IMR-90 (cell line): ENCODE measurements around the gene NUDT1. TPM values are rescaled to one million over a fixed set of nuclear protein-coding genes. Genes with fewer than 3 reads are reported as not detected.

ENCODE experiments used
- ATAC-seq: fragments of 200-7000 bp; cut with Tn5 transposase; 2 replicates; pipeline ENCODE4 v1.9.1; 2020; ENCODE audit warnings: low read depth, mild to moderate bottlenecking, moderate library complexity
- BruUV-seq: library from RNA; stranded (reverse); fragments of 400-500 nt; replicated peaks from 2 replicates; lab custom pipeline; 2021; lab: Mats Ljungman, UMichigan
- CTCF ChIA-PET: fragments of 300-600 bp; formaldehyde crosslinking; extraction: SDS; loops from one replicate; lab custom pipeline; 2021; ENCODE audit warnings: antibody characterized with exemption; lab: Yijun Ruan, JAX
- POLR2A ChIA-PET: fragments of 300-600 bp; sonication (Branson Sonifier 250); formaldehyde crosslinking; loops from one replicate; lab custom pipeline; 2022; ENCODE audit warnings: antibody characterized with exemption; ENCODE audit not compliant: unreplicated experiment; lab: Charles Lee
- DNase-seq: peaks from one replicate; pipeline ENCODE4 v3.0.0; 2013
- H2AFZ ChIP-seq: replicated peaks from 2 replicates; pipeline ENCODE3; 2013; ENCODE audit warnings: low read length, mild to moderate bottlenecking; ENCODE audit not compliant: poor library complexity
- H2AK5ac ChIP-seq: 2 replicates; pipeline ENCODE4 v1.6.1; 2013; ENCODE audit warnings: low read depth, low read length, inconsistent platforms
- H2AK9ac ChIP-seq: replicated peaks from 2 replicates; pipeline ENCODE3; 2013; ENCODE audit warnings: mild to moderate bottlenecking, low read depth, low read length, moderate library complexity; ENCODE audit not compliant: poor library complexity
- H2BK120ac ChIP-seq: 2 replicates; pipeline ENCODE4 v1.6.1; 2013; ENCODE audit warnings: low read depth, low read length, inconsistent platforms
- H2BK15ac ChIP-seq: 3 replicates; pipeline ENCODE4 v1.6.1; 2013; ENCODE audit warnings: low read depth, low read length, inconsistent platforms
- H2BK20ac ChIP-seq: 2 replicates; pipeline ENCODE4 v1.6.1; 2013; ENCODE audit warnings: low read depth, mild to moderate bottlenecking, inconsistent platforms, low read length, moderate library complexity
- H2BK5ac ChIP-seq: 2 replicates; pipeline ENCODE4 v1.6.1; 2013; ENCODE audit warnings: mild to moderate bottlenecking, low read depth, low read length, inconsistent platforms; ENCODE audit not compliant: poor library complexity, severe bottlenecking
- H3K14ac ChIP-seq: replicated peaks from 2 replicates; pipeline ENCODE4 v1.6.1; 2013; ENCODE audit warnings: low read depth, low read length, inconsistent platforms
- H3K18ac ChIP-seq: 2 replicates; pipeline ENCODE4 v1.6.1; 2013; ENCODE audit warnings: low read depth, low read length, control low read depth
- H3K23ac ChIP-seq: 2 replicates; pipeline ENCODE4 v1.6.1; 2013; ENCODE audit warnings: low read depth, low read length, inconsistent platforms
- H3K27ac ChIP-seq: 2 replicates; pipeline ENCODE4 v1.5.1; 2013; ENCODE audit warnings: mild to moderate bottlenecking, control low read depth, low read length; ENCODE audit not compliant: insufficient read depth
- H3K27me3 ChIP-seq: 2 replicates; pipeline ENCODE4 v1.6.1; 2013; ENCODE audit warnings: low read length; ENCODE audit not compliant: control insufficient read depth, insufficient read depth
- H3K36me3 ChIP-seq: 2 replicates; pipeline ENCODE4 v1.6.1; 2013; ENCODE audit warnings: low read length, mixed read lengths; ENCODE audit not compliant: control insufficient read depth, insufficient read depth
- H3K4ac ChIP-seq: 2 replicates; pipeline ENCODE4 v1.6.1; 2013; ENCODE audit warnings: low read depth, low read length, inconsistent platforms
- H3K4me1 ChIP-seq: 2 replicates; pipeline ENCODE4 v1.6.1; 2013; ENCODE audit warnings: low read length, mixed read lengths; ENCODE audit not compliant: control insufficient read depth, insufficient read depth
- H3K4me2 ChIP-seq: 2 replicates; pipeline ENCODE4 v1.6.1; 2013; ENCODE audit warnings: low read depth, mild to moderate bottlenecking, control low read depth, low read length, moderate library complexity
- H3K4me3 ChIP-seq: 2 replicates; pipeline ENCODE4 v1.5.1; 2013; ENCODE audit warnings: low read depth, mild to moderate bottlenecking, control low read depth, low read length, moderate library complexity; ENCODE audit not compliant: insufficient read depth
- H3K56ac ChIP-seq: 2 replicates; pipeline ENCODE4 v1.6.1; 2013; ENCODE audit warnings: low read length, inconsistent platforms; ENCODE audit not compliant: insufficient read depth; ENCODE audit errors: extremely low read depth
- H3K79me1 ChIP-seq, 2 experiments: 2 replicates each; pipeline ENCODE4 v1.6.1; 2013; ENCODE audit warnings: low read length in 2 of 2, inconsistent platforms in 1 of 2, low read depth in 1 of 2
- H3K9ac ChIP-seq: 2 replicates; pipeline ENCODE4 v1.6.1; 2013; ENCODE audit warnings: low read depth, low read length, control low read depth
- H3K9me1 ChIP-seq: 2 replicates; pipeline ENCODE4 v1.6.1; 2013; ENCODE audit warnings: low read length, inconsistent platforms; ENCODE audit not compliant: insufficient read depth
- H3K9me3 ChIP-seq: 2 replicates; pipeline ENCODE4 v1.6.1; 2013; ENCODE audit warnings: low read length; ENCODE audit not compliant: control insufficient read depth, insufficient read depth
- H4K20me1 ChIP-seq: 2 replicates; pipeline ENCODE4 v1.6.1; 2013; ENCODE audit warnings: low read length, inconsistent platforms; ENCODE audit not compliant: insufficient read depth
- H4K5ac ChIP-seq: 2 replicates; pipeline ENCODE4 v1.6.1; 2013; ENCODE audit warnings: mild to moderate bottlenecking, low read depth, low read length, control low read depth
- H4K8ac ChIP-seq, 2 experiments: 2 replicates each; pipeline ENCODE4 v1.6.1; 2013; ENCODE audit warnings: low read depth in 2 of 2, low read length in 2 of 2, control low read depth in 1 of 2, inconsistent platforms in 1 of 2
- H4K91ac ChIP-seq: 2 replicates; pipeline ENCODE4 v1.6.1; 2013; ENCODE audit warnings: low read depth, low read length, inconsistent platforms; ENCODE audit not compliant: insufficient read depth
- BHLHE40 ChIP-seq: fragments of 150-350 bp; IDR thresholded peaks from 2 replicates; pipeline ENCODE4 v1.6.1; 2016; ENCODE audit warnings: mild to moderate bottlenecking, low read depth, low read length
- FOS ChIP-seq: fragments of 150-350 bp; IDR thresholded peaks from 2 replicates; pipeline ENCODE4 v1.6.1; 2016; ENCODE audit warnings: low read depth, low read length
- NFE2L2 ChIP-seq: fragments of 150-350 bp; IDR thresholded peaks from 2 replicates; pipeline ENCODE4 v1.6.1; 2016; ENCODE audit warnings: low read depth, mild to moderate bottlenecking, low read length
- POLR2A ChIP-seq: IDR thresholded peaks from 2 replicates; pipeline ENCODE4 v1.6.1; 2012; ENCODE audit warnings: mild to moderate bottlenecking, low read depth, low read length
- WGBS, 2 experiments: methylation state at CpG; one replicate each; pipeline versions ENCODE4 v1.1.5 to v1.1.7; 2013; ENCODE audit warnings: missing lambda C conversion rate in 2 of 2; ENCODE audit not compliant: insufficient read length in 1 of 2; ENCODE audit errors: extremely low coverage in 2 of 2; 5-methylcytosine and 5-hydroxymethylcytosine counted together
- dilution Hi-C: fragments of 300-500 bp; cut with HindIII; formaldehyde crosslinking; loops from one replicate; pipeline ENCODE4 v1.14.3; 2018; ENCODE audit warnings: low sequenced_read_pairs; ENCODE audit not compliant: unreplicated experiment
- in situ Hi-C: fragments of 300-500 bp; cut with MboI; formaldehyde crosslinking; loops from 3 replicates; pipeline ENCODE4 v1.14.3; 2019; ENCODE audit warnings: low sequenced_read_pairs, inconsistent platforms, mixed read lengths
- intact Hi-C: fragments of 100-400 bp; cut with micrococcal nuclease; formaldehyde crosslinking; loops from 2 replicates; pipeline ENCODE4 v1.10.0; 2022
- polyA plus RNA-seq, 3 experiments: library from polyadenylated mRNA; depleted of rRNA; stranded (reverse); fragments of >200 nt; gene quantifications; 2 replicates each; pipeline ENCODE4 v1.2.3, GENCODE V29; 2012; ENCODE audit warnings: low replicate concordance in 1 of 3
- total RNA-seq: library from RNA; depleted of rRNA; stranded (reverse); fragments of >200 nt; gene quantifications from 2 replicates; pipeline ENCODE4 v1.2.3, GENCODE V29; 2012

NUDT1 gene
- total and polyA plus RNA-seq, 2 of the 4 experiments (the other 2 are of a cell fraction): 33.4 to 49.1 TPM

DNA sequence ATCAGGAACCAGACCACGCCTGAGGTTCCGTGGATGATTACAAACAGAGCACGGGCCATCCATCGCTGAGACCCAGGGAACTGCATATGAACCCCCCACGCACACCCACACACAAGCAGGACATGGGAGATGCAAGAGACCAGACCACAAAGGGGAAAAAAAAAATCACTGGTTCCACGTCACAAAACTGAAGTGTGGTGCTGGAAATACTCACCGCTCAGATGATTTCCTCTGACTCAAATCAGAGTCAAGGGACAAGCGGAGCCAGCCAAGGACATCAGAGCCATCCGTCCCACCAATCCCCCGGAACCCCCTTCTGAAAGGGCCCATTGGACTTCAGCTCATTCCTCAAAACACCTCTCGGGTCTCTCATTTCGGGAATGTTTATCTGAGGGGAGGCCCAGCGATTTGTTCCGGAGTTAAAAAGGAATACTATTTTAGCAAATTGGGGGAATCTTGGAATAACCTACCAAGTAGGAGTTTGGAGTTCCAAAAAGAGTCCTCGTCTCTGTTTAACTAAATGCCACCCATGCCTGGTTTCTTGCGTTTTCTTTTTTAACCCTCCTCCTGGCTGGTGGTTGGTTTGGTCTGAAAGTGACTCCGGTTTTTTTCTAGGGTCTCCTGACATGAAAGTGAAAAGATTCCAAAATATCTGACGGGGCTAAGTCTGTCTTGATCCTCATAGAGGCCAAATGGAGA lies 57.3 kb downstream of the NUDT1 start:
- peaks cover 17% of the 10 kb centered on the region for H3K9me1 ChIP-seq
- DNase-seq (peak; percentile 88), ATAC-seq (peak; percentile 49)
- intact Hi-C loops: no loop called here
- peaks cover 29 to 54% of the 10 kb centered on the region in 2 experiments for H3K79me1 ChIP-seq
- peak overlapping the region; percentile 33 for H2BK5ac ChIP-seq
- dilution Hi-C loops: no loop called here
- TF ChIP-seq BHLHE40 (0 out of 2 replicates have a peak, but pooled peaks have one; percentile 30), POLR2A (peak; percentile 45; the same call in 1 of the 2 replicates), FOS (0 out of 2 replicates have a peak, but pooled peaks have one; percentile 3), NFE2L2 (no peak)
- peak overlapping the region; percentile 60; the same call in 1 of the 2 replicates for H4K91ac ChIP-seq
- in situ Hi-C loops: no loop called here
- peak overlapping the region; percentile 83 for H3K14ac ChIP-seq
- H3K36me3 ChIP-seq: no peaks in the 10 kb centered on the region
- peak overlapping the region; percentile 86 for H2AFZ ChIP-seq
- BruUV-seq: no TSS peak
- peak overlapping the region; percentile 62; the same call in 1 of the 2 replicates for H2BK120ac ChIP-seq
- H2AK5ac ChIP-seq: peak overlapping the region; percentile 84; the same call in 1 of the 2 replicates
- POLR2A ChIA-PET: interaction anchor here (1.5 kb wide), 1 partner anchor 10 kb away, joined by 3 read pairs; no protein-coding TSS in a partner anchor
- peaks cover 8% of the 10 kb centered on the region; the same call in 1 of the 2 replicates for H4K20me1 ChIP-seq
- H3K4me3 ChIP-seq: no peak overlapping the region
- peak overlapping the region; percentile 54 for H4K5ac ChIP-seq
- peak overlapping the region; percentile 56 for H3K4me2 ChIP-seq
- peak overlapping the region; percentile 97 for H2AK9ac ChIP-seq
- H3K9ac ChIP-seq: peak overlapping the region; percentile 41; the same call in 1 of the 2 replicates
- no CpG with 5 or more reads among the region's 18 CpGs for WGBS, 2 experiments
- 0 out of 2 replicates have a peak overlapping the region, but pooled peaks have one; percentile 37 for H3K27ac ChIP-seq
- peak overlapping the region; percentile 77; the same call in 1 of the 2 replicates for H3K4ac ChIP-seq
- H3K27me3 ChIP-seq: no peaks in the 10 kb centered on the region
- peak overlapping the region; percentile 24; the same call in 1 of the 2 replicates for H3K56ac ChIP-seq
- H2BK15ac ChIP-seq: peak overlapping the region; percentile 65; the same call in 1 of the 3 replicates
- peak overlapping the region; percentile 2; the same call in 1 of the 2 replicates for H3K23ac ChIP-seq
- peak overlapping the region; percentile 6 to 92; a peak in 2 of 4 replicates for H4K8ac ChIP-seq
- H3K4me1 ChIP-seq: peaks cover 11% of the 10 kb centered on the region
- CTCF ChIA-PET: no interaction called here
- no peaks in the 10 kb centered on the region for H3K9me3 ChIP-seq
- H2BK20ac ChIP-seq: peak overlapping the region; percentile 47; the same call in 1 of the 2 replicates
- peak overlapping the region; percentile 1; the same call in 1 of the 2 replicates for H3K18ac ChIP-seq
